Activated CD8-positive, alpha-beta T cell treated with anti-CD3 and anti-CD28 coated beads for 36 hours (primary cell): ENCODE measurements around the gene TRIP13. TPM values are rescaled to one million over a fixed set of nuclear protein-coding genes. Genes with fewer than 3 reads are reported as not detected.

Experiments used
- ATAC-seq: fragments of 200-7000 bp; cut with Tn5 transposase; one replicate; pipeline ENCODE4 v1.10.0; 2021; ENCODE audit warnings: mild to moderate bottlenecking, moderate library complexity
- CTCF ChIA-PET: fragments of 350-600 bp; sonication (Branson Sonifier 250); formaldehyde crosslinking; loops from one replicate; lab custom pipeline; 2021; ENCODE audit warnings: antibody characterized with exemption; lab: Charles Lee
- POLR2A ChIA-PET: fragments of 350-600 bp; sonication (Branson Sonifier 250); formaldehyde crosslinking; loops from one replicate; lab custom pipeline; 2021; ENCODE audit warnings: antibody characterized with exemption; lab: Charles Lee
- DNase-seq: peaks from one replicate; pipeline ENCODE4 v3.0.0-alpha.2; 2020
- H3K27ac Mint-ChIP-seq: one replicate; pipeline ENCODE4 v1.8.0; 2021; ENCODE audit warnings: mild to moderate bottlenecking, mixed read lengths
- H3K27me3 Mint-ChIP-seq: one replicate; pipeline ENCODE4 v1.8.0; 2021; ENCODE audit warnings: mixed read lengths
- H3K36me3 Mint-ChIP-seq: one replicate; pipeline ENCODE4 v1.8.0; 2021; ENCODE audit warnings: low read depth, mixed read lengths
- H3K4me1 Mint-ChIP-seq: one replicate; pipeline ENCODE4 v1.8.0; 2021; ENCODE audit warnings: low read depth, mixed read lengths
- H3K4me3 Mint-ChIP-seq: one replicate; pipeline ENCODE4 v1.8.0; 2021; ENCODE audit warnings: mild to moderate bottlenecking, moderate library complexity, mixed read lengths
- H3K9me3 Mint-ChIP-seq: one replicate; pipeline ENCODE4 v1.8.0; 2021; ENCODE audit warnings: mixed read lengths
- intact Hi-C: fragments of 100-400 bp; cut with micrococcal nuclease; formaldehyde crosslinking; loops from one replicate; pipeline ENCODE4 v1.10.0; 2022
- total RNA-seq, 2 experiments: library from RNA; stranded (reverse); gene quantifications; one replicate each; pipeline ENCODE4 v1.2.3, GENCODE V29; 2021
- TF ChIP-seq, protein P1 (sequence below): fragments of 200-600 bp; IDR thresholded peaks from one replicate; pipeline ENCODE4 v1.8.0; 2022; ENCODE audit warnings: antibody characterized with exemption, mild to moderate bottlenecking

TRIP13 gene
- total RNA-seq, 2 experiments from 2014 or later, result 31.0 to 36.9 TPM

GRCh38 chr5:963310-963672 lies 70.6 kb downstream of the TRIP13 start:
- CTCF ChIA-PET, result no interaction called here
- Mint-ChIP-seq H3K27me3 (peaks cover 27% of the 10 kb centered on the region), H3K4me1 (peaks cover 32% of the 10 kb centered on the region), H3K27ac (peak overlapping the region; percentile 90), H3K36me3 (no peaks in the 10 kb centered on the region), H3K9me3 (no peaks in the 10 kb centered on the region), H3K4me3 (peak overlapping the region; percentile 59)
- POLR2A ChIA-PET, result interaction anchor here (1.0 to 1.3 kb wide), 2 partner anchors 31 to 142 kb away, joined by 3 to 4 read pairs; no protein-coding TSS in a partner anchor
- TF ChIP-seq, protein P1, sequence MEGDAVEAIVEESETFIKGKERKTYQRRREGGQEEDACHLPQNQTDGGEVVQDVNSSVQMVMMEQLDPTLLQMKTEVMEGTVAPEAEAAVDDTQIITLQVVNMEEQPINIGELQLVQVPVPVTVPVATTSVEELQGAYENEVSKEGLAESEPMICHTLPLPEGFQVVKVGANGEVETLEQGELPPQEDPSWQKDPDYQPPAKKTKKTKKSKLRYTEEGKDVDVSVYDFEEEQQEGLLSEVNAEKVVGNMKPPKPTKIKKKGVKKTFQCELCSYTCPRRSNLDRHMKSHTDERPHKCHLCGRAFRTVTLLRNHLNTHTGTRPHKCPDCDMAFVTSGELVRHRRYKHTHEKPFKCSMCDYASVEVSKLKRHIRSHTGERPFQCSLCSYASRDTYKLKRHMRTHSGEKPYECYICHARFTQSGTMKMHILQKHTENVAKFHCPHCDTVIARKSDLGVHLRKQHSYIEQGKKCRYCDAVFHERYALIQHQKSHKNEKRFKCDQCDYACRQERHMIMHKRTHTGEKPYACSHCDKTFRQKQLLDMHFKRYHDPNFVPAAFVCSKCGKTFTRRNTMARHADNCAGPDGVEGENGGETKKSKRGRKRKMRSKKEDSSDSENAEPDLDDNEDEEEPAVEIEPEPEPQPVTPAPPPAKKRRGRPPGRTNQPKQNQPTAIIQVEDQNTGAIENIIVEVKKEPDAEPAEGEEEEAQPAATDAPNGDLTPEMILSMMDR, result no peak
- DNase-seq (no peak), ATAC-seq (no peak)
- intact Hi-C loops, result no loop called here

DNA sequence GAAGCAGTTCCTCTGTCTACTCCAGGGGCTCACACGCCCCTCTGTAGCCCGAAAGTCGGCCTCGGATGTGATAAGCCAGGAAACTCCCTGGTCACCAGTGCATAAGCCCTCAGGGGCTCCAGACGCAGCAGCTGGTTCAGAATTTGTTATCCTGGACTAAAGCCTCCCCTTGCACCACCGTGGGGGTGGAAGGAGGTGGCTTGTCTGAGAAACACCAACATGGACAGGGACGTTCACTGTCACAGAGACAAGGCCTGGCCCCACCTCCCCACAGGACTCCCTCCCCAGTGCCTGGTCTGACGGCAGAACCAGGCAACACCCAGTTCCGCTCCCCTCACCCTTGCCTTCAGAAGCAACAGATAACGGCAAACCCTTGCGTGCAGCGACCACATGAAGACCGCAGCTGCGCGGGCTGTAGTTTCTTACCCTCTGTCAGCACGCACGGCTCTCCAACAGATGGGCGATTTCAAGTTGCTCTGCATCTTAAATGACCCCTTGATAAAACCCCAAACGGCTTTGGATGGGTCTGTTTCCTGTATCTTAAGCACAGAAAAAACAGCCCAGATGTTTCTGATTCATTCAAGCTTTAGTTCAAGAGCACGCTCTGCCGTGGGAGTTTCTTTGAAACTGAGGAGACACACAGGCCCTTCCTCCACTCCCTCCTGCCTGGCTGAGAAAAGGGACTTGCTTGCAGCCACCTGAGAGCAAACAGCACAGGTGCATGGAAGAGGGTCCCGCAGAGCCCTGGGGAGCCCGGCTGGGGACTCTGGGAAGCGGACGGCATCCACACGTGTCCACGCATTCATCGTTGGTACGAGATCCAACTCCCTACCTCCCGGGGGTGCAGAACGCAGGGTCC lies 71.2 kb downstream of the TRIP13 start:
- ChIA-PET POLR2A (interaction anchor here (0.9 to 1.3 kb wide), 3 partner anchors 30 to 141 kb away, joined by 3 to 4 read pairs (median 3); no protein-coding TSS in a partner anchor), CTCF (no interaction called here)
- H3K4me1 Mint-ChIP-seq, result peaks cover 36% of the 10 kb centered on the region
- no peaks in the 10 kb centered on the region for H3K36me3 Mint-ChIP-seq
- intact Hi-C loops, result no loop called here
- TF ChIP-seq, protein P1, result no peak
- H3K27me3 Mint-ChIP-seq, result peaks cover 33% of the 10 kb centered on the region
- ATAC-seq (peak; percentile 89), DNase-seq (peak; percentile 88)
- H3K9me3 Mint-ChIP-seq, result no peaks in the 10 kb centered on the region
- H3K27ac Mint-ChIP-seq, result peak overlapping the region; percentile 90
- H3K4me3 Mint-ChIP-seq, result peak overlapping the region; percentile 59

- no peak for ATAC-seq
- Mint-ChIP-seq H3K27ac (peak overlapping the region; percentile 90), H3K27me3 (peaks cover 41% of the 10 kb centered on the region), H3K4me3 (no peak overlapping the region), H3K4me1 (peaks cover 43% of the 10 kb centered on the region), H3K9me3 (no peaks in the 10 kb centered on the region), H3K36me3 (no peaks in the 10 kb centered on the region)
- TF ChIP-seq, protein P1, result no peak
- ChIA-PET POLR2A (interaction anchor here (0.9 kb wide), 1 partner anchor 40 kb away, joined by 3 read pairs; no protein-coding TSS in a partner anchor), CTCF (no interaction called here)
- intact Hi-C loops, result loop anchor here (5.0 kb wide), 1 partner anchor 33 kb away; no protein-coding TSS in a partner anchor
- DNase-seq, result no peak
Observed at GRCh38 chr5:964821-965220, 72.1 kb downstream of the TRIP13 start.

DNA sequence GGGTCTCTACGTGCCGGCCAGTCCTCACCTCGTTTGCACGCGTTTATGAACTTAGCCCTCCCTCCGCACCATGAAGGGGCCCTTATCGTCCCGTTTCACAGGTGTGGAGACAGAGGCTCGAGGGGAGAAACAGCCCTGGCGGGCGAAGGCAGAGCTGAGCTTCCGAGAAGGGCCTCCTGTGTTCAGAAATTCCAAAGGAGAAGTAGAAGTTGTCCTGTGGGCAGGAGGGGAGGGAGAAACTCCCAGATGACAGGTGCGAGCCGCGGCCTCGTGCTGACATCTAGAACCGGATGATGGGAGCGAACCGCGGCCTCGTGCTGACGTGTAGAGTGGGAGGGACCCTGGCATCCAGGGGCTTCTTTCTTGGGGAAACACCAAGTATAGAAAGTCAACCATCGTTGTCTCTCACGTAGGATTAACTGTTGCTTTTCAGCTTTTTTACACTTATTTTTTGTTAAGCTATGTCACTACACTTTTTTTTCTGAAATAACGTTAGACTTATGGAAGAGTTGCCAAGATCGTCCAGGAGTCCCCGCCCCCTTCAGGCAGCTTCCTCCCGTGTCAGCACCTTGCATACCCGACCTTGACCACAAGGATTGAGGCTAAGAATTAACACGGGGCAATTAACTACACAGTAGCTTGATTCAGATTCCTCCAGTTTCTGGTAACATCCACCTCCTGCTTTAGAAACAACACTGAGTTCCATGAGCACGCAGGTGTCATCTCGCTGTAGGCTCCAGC lies 73.1 kb downstream of the TRIP13 start:
- Mint-ChIP-seq H3K4me3 (no peak overlapping the region), H3K36me3 (no peaks in the 10 kb centered on the region), H3K27me3 (peaks cover 46% of the 10 kb centered on the region), H3K9me3 (no peaks in the 10 kb centered on the region), H3K4me1 (peaks cover 41% of the 10 kb centered on the region), H3K27ac (no peak overlapping the region)
- ChIA-PET CTCF (interaction anchor here (1.3 kb wide), 1 partner anchor 42 kb away, joined by 3 read pairs; no protein-coding TSS in a partner anchor), POLR2A (no interaction called here)
- no peak for DNase-seq
- TF ChIP-seq, protein P1, result no peak
- intact Hi-C loops, result loop anchor here (5.0 kb wide), 1 partner anchor 33 kb away; no protein-coding TSS in a partner anchor
- ATAC-seq, result no peak
